PFSK-1 (cell line): ENCODE results near the gene ZDHHC7.

Experiments used
- POLR2AphosphoS5 ChIP-seq: IDR thresholded peaks from 2 replicates; pipeline ENCODE4 v1.6.1; 2012; ENCODE audit warnings: low read depth, mild to moderate bottlenecking, control low read depth, low read length, moderate library complexity
- REST ChIP-seq, 2 experiments: IDR thresholded peaks; 2 replicates each; pipeline versions ENCODE4 v1.6.1 to v1.8.0; 2011 to 2012; ENCODE audit warnings: low read depth in 2 of 2, low read length in 2 of 2, control low read depth in 1 of 2, inconsistent platforms in 1 of 2, mild to moderate bottlenecking in 1 of 2, moderate library complexity in 1 of 2; ENCODE audit not compliant: insufficient read depth in 1 of 2

GRCh38 chr16:84973776-84974523 lies 37.4 kb downstream of the ZDHHC7 start:
- TF ChIP-seq REST (IDR thresholded peaks at IDR 0.05; ENCODE audit: insufficient read depth in 1 of 2, low read depth in 2 of 2, low read length in 2 of 2) (no peak), POLR2AphosphoS5 (no peak)
